ENCODE data around the gene TRERF1.

The TRERF1 gene

DNA sequence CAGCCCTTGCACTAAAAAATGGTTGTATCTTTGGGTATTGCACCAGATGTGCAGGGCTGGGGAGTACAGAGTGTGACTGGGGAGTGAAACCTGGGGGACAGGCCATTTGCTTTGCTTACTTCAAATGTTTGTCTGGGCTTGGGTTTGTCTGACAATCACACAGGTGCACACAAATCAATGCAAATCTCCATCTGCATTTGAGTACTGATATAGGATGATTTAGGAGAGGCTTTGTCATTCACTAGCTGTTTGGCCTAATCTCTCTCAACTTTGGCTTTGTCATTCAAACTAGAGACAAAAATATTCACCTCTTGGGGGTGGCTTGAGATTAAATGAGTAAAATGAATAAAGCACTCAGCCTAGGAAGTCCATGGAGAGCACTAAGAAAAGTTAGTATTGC is 274.7 kb downstream of the TRERF1 start:
- DNase-seq (ENCODE audit: insufficient read length, low spot score) = no peak
- no peak for FAIRE-seq

DNA sequence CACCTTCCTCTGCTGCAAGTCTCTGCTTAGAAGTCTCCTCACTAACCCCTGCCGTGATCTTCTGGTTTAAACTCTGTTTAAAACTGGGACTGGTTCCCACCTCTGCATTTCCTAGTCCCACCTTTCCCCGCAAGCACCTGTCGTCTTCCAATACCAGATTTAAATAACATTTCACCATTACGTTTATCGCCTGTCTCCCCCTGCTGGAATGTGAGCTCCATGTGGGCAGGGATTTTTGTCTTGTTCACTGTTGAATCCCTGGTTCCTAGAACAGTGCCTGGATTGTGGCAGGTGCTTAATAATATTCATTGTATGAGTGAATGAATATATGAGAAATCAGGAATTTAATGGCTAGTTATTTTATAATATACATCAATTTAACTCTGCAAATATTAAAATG is 275.9 kb downstream of the TRERF1 start:
- no peak for DNase-seq (ENCODE audit: insufficient read length, low spot score)

More for the DNA sequence above, 275.9 kb downstream of the TRERF1 start:
- no peak for FAIRE-seq
